ENCODE measurements around the gene SPAG9. TPM values are rescaled to one million over a fixed set of nuclear protein-coding genes. Genes with fewer than 3 reads are reported as not detected.

SPAG9 gene
- total and polyA plus RNA-seq, 2 donors (not counting 1 experiment from before 2014, with no cell fraction given): 8.6 to 64.1 TPM

GRCh38 chr17:51144266-51145022, 23.8 kb upstream of the SPAG9 start:
- intact Hi-C loops (cut with micrococcal nuclease): no loop called here
- Histone ChIP-seq H2AFZ (ENCODE audit: insufficient read depth, low read depth, low read length, poor library complexity, severe bottlenecking) (no peak overlapping the region), H3K9me3 (ENCODE audit: control extremely low read depth in 1 of 3, control insufficient read depth in 2 of 3, insufficient read depth in 1 of 3, low read length in 2 of 3) (no peaks in the 10 kb centered on the region), H3K4me3 (ENCODE audit: control extremely low read depth in 1 of 5, extremely low read depth in 1 of 5, insufficient read depth in 1 of 5, low read depth in 2 of 5, low read length in 4 of 5) (no peak overlapping the region), H3K36me3 (replicated peaks in 1 of 2; ENCODE audit: control extremely low read depth in 1 of 2, control insufficient read depth in 1 of 2, extremely low read depth in 1 of 2, insufficient read depth in 2 of 2, low read length in 1 of 2) (no peaks in the 10 kb centered on the region), H3K9ac (ENCODE audit: low read length) (no peak overlapping the region), H3K27ac (ENCODE audit: low read length in 2 of 2) (no peak overlapping the region), H3K4me1 (ENCODE audit: control insufficient read depth in 2 of 2, insufficient read depth in 2 of 2, low read length in 2 of 2) (no peaks in the 10 kb centered on the region), H3K79me2 (ENCODE audit: control insufficient read depth, insufficient read depth, low read length) (no peaks in the 10 kb centered on the region), H3K27me3 (replicated peaks in 1 of 4; ENCODE audit: control extremely low read depth in 1 of 4, control insufficient read depth in 3 of 4, insufficient read depth in 4 of 4, low read length in 3 of 4) (no peaks in the 10 kb centered on the region), H4K20me1 (ENCODE audit: control insufficient read depth, insufficient read depth, low read length, poor library complexity, severe bottlenecking) (no peaks in the 10 kb centered on the region), H3K4me2 (replicated peaks; ENCODE audit: low read depth, low read length, poor library complexity, severe bottlenecking) (no peak overlapping the region)
- no peaks in the 10 kb centered on the region for H3K9me3 Mint-ChIP-seq (ENCODE audit: insufficient read depth)
- ATAC-seq (ENCODE audit: low read depth) (no peak), DNase-seq (no peak)
- 100% methylated on average over 1 of the region's 6 CpGs for WGBS (ENCODE audit: insufficient coverage)
- ChIA-PET POLR2A (no interaction called here), CTCF (no interaction called here)
- H3K27ac Mint-ChIP-seq: no peak overlapping the region
- no peak overlapping the region for H3K4me3 Mint-ChIP-seq
- TF ChIP-seq CTCF (IDR thresholded peaks at IDR 0.05): no peak
- TF ChIP-seq EZH2 (IDR thresholded peaks at IDR 0.05; ENCODE audit: borderline replicate concordance, insufficient read depth, low read depth, low read length, poor library complexity, severe bottlenecking): no peak
- no peaks in the 10 kb centered on the region for H3K4me1 Mint-ChIP-seq
- H3K27me3 Mint-ChIP-seq: no peaks in the 10 kb centered on the region

- Histone ChIP-seq H4K20me1 (ENCODE audit: control insufficient read depth, insufficient read depth, low read length, poor library complexity, severe bottlenecking) (no peaks in the 10 kb centered on the region), H3K4me1 (ENCODE audit: control insufficient read depth in 2 of 2, insufficient read depth in 2 of 2, low read length in 2 of 2) (no peaks in the 10 kb centered on the region), H3K9me3 (ENCODE audit: control extremely low read depth in 1 of 3, control insufficient read depth in 2 of 3, insufficient read depth in 1 of 3, low read length in 2 of 3) (no peaks in the 10 kb centered on the region), H3K36me3 (replicated peaks in 1 of 2; ENCODE audit: control extremely low read depth in 1 of 2, control insufficient read depth in 1 of 2, extremely low read depth in 1 of 2, insufficient read depth in 2 of 2, low read length in 1 of 2) (no peaks in the 10 kb centered on the region), H3K4me2 (replicated peaks; ENCODE audit: low read depth, low read length, poor library complexity, severe bottlenecking) (no peak overlapping the region), H3K4me3 (ENCODE audit: control extremely low read depth in 1 of 5, extremely low read depth in 1 of 5, insufficient read depth in 1 of 5, low read depth in 2 of 5, low read length in 4 of 5) (no peak overlapping the region), H3K27ac (ENCODE audit: low read length in 2 of 2) (no peak overlapping the region), H3K27me3 (replicated peaks in 1 of 4; ENCODE audit: control extremely low read depth in 1 of 4, control insufficient read depth in 3 of 4, insufficient read depth in 4 of 4, low read length in 3 of 4) (no peaks in the 10 kb centered on the region), H3K9ac (ENCODE audit: low read length) (no peak overlapping the region), H2AFZ (ENCODE audit: insufficient read depth, low read depth, low read length, poor library complexity, severe bottlenecking) (no peak overlapping the region), H3K79me2 (ENCODE audit: control insufficient read depth, insufficient read depth, low read length) (no peaks in the 10 kb centered on the region)
- Mint-ChIP-seq H3K27me3 (no peaks in the 10 kb centered on the region), H3K4me3 (no peak overlapping the region), H3K4me1 (no peaks in the 10 kb centered on the region), H3K27ac (no peak overlapping the region), H3K9me3 (ENCODE audit: insufficient read depth) (no peaks in the 10 kb centered on the region)
- CTCF ChIA-PET: interaction anchor here (1.0 kb wide), 1 partner anchor 86 kb away, joined by 3 read pairs; no protein-coding TSS in a partner anchor
- ATAC-seq (ENCODE audit: low read depth): no peak
- POLR2A ChIA-PET: no interaction called here
- no CpG with 5 or more reads among the region's 2 CpGs for WGBS (ENCODE audit: insufficient coverage)
- intact Hi-C loops (cut with micrococcal nuclease): no loop called here
- no peak for TF ChIP-seq EZH2 (IDR thresholded peaks at IDR 0.05; ENCODE audit: borderline replicate concordance, insufficient read depth, low read depth, low read length, poor library complexity, severe bottlenecking)
- TF ChIP-seq CTCF (IDR thresholded peaks at IDR 0.05): no peak
- DNase-seq: no peak
These were observed 21.9 kb upstream of the SPAG9 start for GRCh38 chr17:51142597-51142996.

Measured in B cell (primary cell).